ENCODE data around the gene ANO8. TPM values are rescaled to one million over a fixed set of nuclear protein-coding genes. Genes with fewer than 3 reads are reported as not detected.

The ANO8 gene
- total and polyA plus RNA-seq, 2 of the 13 experiments (the other 11 are each of a cell fraction or from before 2014, with no cell fraction given) = 1.8 to 3.5 TPM

DNA sequence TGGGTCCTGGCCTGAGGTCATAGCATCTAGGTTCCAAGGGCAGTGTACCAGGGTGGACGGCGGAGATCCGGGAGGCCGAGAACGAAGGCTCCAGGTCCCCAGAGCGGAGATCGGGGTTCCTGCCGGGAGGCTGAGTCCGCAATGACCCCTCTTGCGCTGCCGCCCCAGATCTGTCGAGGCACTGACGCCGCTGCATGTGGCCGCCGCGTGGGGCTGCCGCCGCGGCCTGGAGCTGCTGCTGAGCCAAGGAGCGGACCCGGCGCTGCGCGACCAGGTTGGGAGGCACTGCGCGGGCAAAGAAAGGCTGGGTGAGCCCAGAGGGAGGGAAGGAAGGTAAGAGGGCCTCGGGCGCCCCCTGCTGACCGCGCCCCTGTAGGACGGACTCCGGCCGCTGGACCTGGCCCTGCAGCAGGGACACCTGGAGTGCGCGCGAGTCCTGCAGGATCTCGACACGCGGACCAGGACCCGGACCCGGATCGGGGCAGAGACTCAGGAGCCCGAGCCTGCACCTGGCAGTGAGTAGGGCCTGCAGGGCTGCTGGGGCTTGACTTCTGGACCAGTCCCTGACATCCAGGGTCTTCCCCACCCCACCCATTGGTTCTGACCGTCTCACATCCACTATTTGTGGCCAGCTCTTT, 52.0 kb downstream of the ANO8 start (continued):
- TF ChIP-seq, protein P1, sequence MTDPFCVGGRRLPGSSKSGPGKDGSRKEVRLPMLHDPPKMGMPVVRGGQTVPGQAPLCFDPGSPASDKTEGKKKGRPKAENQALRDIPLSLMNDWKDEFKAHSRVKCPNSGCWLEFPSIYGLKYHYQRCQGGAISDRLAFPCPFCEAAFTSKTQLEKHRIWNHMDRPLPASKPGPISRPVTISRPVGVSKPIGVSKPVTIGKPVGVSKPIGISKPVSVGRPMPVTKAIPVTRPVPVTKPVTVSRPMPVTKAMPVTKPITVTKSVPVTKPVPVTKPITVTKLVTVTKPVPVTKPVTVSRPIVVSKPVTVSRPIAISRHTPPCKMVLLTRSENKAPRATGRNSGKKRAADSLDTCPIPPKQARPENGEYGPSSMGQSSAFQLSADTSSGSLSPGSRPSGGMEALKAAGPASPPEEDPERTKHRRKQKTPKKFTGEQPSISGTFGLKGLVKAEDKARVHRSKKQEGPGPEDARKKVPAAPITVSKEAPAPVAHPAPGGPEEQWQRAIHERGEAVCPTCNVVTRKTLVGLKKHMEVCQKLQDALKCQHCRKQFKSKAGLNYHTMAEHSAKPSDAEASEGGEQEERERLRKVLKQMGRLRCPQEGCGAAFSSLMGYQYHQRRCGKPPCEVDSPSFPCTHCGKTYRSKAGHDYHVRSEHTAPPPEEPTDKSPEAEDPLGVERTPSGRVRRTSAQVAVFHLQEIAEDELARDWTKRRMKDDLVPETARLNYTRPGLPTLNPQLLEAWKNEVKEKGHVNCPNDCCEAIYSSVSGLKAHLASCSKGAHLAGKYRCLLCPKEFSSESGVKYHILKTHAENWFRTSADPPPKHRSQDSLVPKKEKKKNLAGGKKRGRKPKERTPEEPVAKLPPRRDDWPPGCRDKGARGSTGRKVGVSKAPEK (CRISPR knock-in tag; IDR thresholded peaks at IDR 0.05; ENCODE audit: borderline replicate concordance) = 0 out of 2 replicates have a peak, but pooled peaks have one; percentile 57
- no peak for TF ChIP-seq ZNF337 (CRISPR knock-in tag; IDR thresholded peaks at IDR 0.05; ENCODE audit: borderline replicate concordance, low read depth)
- TF ChIP-seq, protein P2, sequence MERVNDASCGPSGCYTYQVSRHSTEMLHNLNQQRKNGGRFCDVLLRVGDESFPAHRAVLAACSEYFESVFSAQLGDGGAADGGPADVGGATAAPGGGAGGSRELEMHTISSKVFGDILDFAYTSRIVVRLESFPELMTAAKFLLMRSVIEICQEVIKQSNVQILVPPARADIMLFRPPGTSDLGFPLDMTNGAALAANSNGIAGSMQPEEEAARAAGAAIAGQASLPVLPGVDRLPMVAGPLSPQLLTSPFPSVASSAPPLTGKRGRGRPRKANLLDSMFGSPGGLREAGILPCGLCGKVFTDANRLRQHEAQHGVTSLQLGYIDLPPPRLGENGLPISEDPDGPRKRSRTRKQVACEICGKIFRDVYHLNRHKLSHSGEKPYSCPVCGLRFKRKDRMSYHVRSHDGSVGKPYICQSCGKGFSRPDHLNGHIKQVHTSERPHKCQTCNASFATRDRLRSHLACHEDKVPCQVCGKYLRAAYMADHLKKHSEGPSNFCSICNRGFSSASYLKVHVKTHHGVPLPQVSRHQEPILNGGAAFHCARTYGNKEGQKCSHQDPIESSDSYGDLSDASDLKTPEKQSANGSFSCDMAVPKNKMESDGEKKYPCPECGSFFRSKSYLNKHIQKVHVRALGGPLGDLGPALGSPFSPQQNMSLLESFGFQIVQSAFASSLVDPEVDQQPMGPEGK (CRISPR knock-in tag; IDR thresholded peaks at IDR 0.05) = peak; percentile 44; the same call in 1 of the 2 replicates
- peak; percentile 64; the same call in 1 of the 2 replicates for TF ChIP-seq ZNF451 (CRISPR knock-in tag; IDR thresholded peaks at IDR 0.05)
- TF ChIP-seq ZNF547 (CRISPR knock-in tag; IDR thresholded peaks at IDR 0.05) = no peak; the same call in 1 of the 2 replicates
- TF ChIP-seq KDM5A (IDR thresholded peaks at IDR 0.05; ENCODE audit: borderline replicate concordance, low read length) = no peak
- TF ChIP-seq RXRA (CRISPR knock-in tag; IDR thresholded peaks at IDR 0.05) = peak; percentile 48; the same call in 1 of the 2 replicates
- TF ChIP-seq HOXA3 (CRISPR knock-in tag; IDR thresholded peaks at IDR 0.05) = peak; percentile 68
- 0 out of 2 replicates have a peak, but pooled peaks have one; percentile 63 for TF ChIP-seq SSRP1 (CRISPR knock-in tag; IDR thresholded peaks at IDR 0.05)
- TF ChIP-seq, protein P3, sequence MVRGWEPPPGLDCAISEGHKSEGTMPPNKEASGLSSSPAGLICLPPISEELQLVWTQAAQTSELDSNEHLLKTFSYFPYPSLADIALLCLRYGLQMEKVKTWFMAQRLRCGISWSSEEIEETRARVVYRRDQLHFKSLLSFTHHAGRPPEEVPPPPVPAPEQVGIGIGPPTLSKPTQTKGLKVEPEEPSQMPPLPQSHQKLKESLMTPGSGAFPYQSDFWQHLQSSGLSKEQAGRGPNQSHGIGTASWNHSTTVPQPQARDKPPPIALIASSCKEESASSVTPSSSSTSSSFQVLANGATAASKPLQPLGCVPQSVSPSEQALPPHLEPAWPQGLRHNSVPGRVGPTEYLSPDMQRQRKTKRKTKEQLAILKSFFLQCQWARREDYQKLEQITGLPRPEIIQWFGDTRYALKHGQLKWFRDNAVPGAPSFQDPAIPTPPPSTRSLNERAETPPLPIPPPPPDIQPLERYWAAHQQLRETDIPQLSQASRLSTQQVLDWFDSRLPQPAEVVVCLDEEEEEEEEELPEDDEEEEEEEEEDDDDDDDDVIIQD (CRISPR knock-in tag; IDR thresholded peaks at IDR 0.05; ENCODE audit: low read depth) = no peak
- TF ChIP-seq, protein P4, sequence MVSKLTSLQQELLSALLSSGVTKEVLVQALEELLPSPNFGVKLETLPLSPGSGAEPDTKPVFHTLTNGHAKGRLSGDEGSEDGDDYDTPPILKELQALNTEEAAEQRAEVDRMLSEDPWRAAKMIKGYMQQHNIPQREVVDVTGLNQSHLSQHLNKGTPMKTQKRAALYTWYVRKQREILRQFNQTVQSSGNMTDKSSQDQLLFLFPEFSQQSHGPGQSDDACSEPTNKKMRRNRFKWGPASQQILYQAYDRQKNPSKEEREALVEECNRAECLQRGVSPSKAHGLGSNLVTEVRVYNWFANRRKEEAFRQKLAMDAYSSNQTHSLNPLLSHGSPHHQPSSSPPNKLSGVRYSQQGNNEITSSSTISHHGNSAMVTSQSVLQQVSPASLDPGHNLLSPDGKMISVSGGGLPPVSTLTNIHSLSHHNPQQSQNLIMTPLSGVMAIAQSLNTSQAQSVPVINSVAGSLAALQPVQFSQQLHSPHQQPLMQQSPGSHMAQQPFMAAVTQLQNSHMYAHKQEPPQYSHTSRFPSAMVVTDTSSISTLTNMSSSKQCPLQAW (CRISPR knock-in tag; IDR thresholded peaks at IDR 0.05) = peak; percentile 59; the same call in 1 of the 2 replicates
- TF ChIP-seq ZKSCAN8 (CRISPR knock-in tag; IDR thresholded peaks at IDR 0.05; ENCODE audit: borderline replicate concordance) = 0 out of 2 replicates have a peak, but pooled peaks have one; percentile 37
- TF ChIP-seq ZSCAN22 (CRISPR knock-in tag; IDR thresholded peaks at IDR 0.05) = 0 out of 2 replicates have a peak, but pooled peaks have one; percentile 38
